ENCODE results near the gene SPINT3. TPM values are rescaled to one million over a fixed set of nuclear protein-coding genes. Genes with fewer than 3 reads are reported as not detected.

SPINT3 gene
- total RNA-seq, 4 donors from 2014 or later, result not detected

- 40 to 57% methylated on average over 7 of the region's 7 CpGs for WGBS, 2 donors
- no peak for DNase-seq
- peaks cover 0 to 17% (median 0%) of the 10 kb centered on the region in 3 donors for H3K4me1 ChIP-seq
- no peaks in the 10 kb centered on the region for H3K36me3 ChIP-seq
- no peaks in the 10 kb centered on the region for H3K9me3 ChIP-seq
- TF ChIP-seq POLR2A (IDR thresholded peaks at IDR 0.05) (no peak), CTCF (IDR thresholded peaks at IDR 0.05) (peak in 1 of 6 experiments; percentile 21)
- intact Hi-C loops (cut with DNase I), result no loop called here
- peaks cover 0 to 99% (median 1%) of the 10 kb centered on the region in 4 donors for H3K27me3 ChIP-seq
- no peak overlapping the region for H3K4me3 ChIP-seq
- H3K27ac ChIP-seq, result no peak overlapping the region
Observed at GRCh38 chr20:45538209-45538799, 22.9 kb upstream of the SPINT3 start.

GRCh38 chr20:45527294-45527693 lies 11.9 kb upstream of the SPINT3 start:
- DNase-seq, result no peak
- intact Hi-C loops (cut with DNase I), result no loop called here
- 69 to 75% methylated on average over 4 of the region's 4 CpGs for WGBS, 2 donors
- TF ChIP-seq CTCF (IDR thresholded peaks at IDR 0.05) (no peak), POLR2A (IDR thresholded peaks at IDR 0.05) (no peak)
- Histone ChIP-seq H3K27ac (no peak overlapping the region), H3K4me3 (no peak overlapping the region), H3K9me3 (no peaks in the 10 kb centered on the region), H3K27me3 (peaks cover 0 to 96% (median 0%) of the 10 kb centered on the region in 4 donors), H3K4me1 (no peaks in the 10 kb centered on the region), H3K36me3 (no peaks in the 10 kb centered on the region)

- no peaks in the 10 kb centered on the region for H3K9me3 ChIP-seq
- H3K4me3 ChIP-seq, result no peak overlapping the region
- no peak overlapping the region for H3K27ac ChIP-seq
- peaks cover 0 to 77% (median 0%) of the 10 kb centered on the region in 4 donors for H3K27me3 ChIP-seq
- 53 to 75% methylated on average over 1 of the region's 1 CpG for WGBS, 2 donors
- TF ChIP-seq CTCF (IDR thresholded peaks at IDR 0.05) (no peak), POLR2A (IDR thresholded peaks at IDR 0.05) (no peak)
- DNase-seq, result no peak
- intact Hi-C loops (cut with DNase I), result no loop called here
- peaks cover 0 to 6% (median 0%) of the 10 kb centered on the region in 3 donors for H3K4me1 ChIP-seq
- H3K36me3 ChIP-seq, result no peaks in the 10 kb centered on the region
Observed at GRCh38 chr20:45523821-45524220, 8.4 kb upstream of the SPINT3 start.

- intact Hi-C loops (cut with DNase I), result no loop called here
- DNase-seq, result no peak
- Histone ChIP-seq H3K27me3 (peaks cover 0 to 52% (median 0%) of the 10 kb centered on the region in 4 donors), H3K4me1 (peaks cover 0 to 19% (median 0%) of the 10 kb centered on the region in 3 donors), H3K9me3 (no peaks in the 10 kb centered on the region), H3K4me3 (no peak overlapping the region), H3K27ac (peak overlapping the region in 2 of 4 donors; percentile 16 to 50), H3K36me3 (no peaks in the 10 kb centered on the region)
- WGBS, 2 donors, result 15 to 40% methylated on average over 2 of the region's 2 CpGs
- TF ChIP-seq CTCF (IDR thresholded peaks at IDR 0.05), result no peak
- no peak for TF ChIP-seq POLR2A (IDR thresholded peaks at IDR 0.05)
Observed at GRCh38 chr20:45518282-45518681, 2.9 kb upstream of the SPINT3 start.

- H3K27me3 ChIP-seq, result peaks cover 0 to 73% (median 0%) of the 10 kb centered on the region in 4 donors
- H3K4me3 ChIP-seq, result no peak overlapping the region
- 69 to 71% methylated on average over 5 of the region's 5 CpGs for WGBS, 2 donors
- no peak for DNase-seq
- TF ChIP-seq POLR2A (IDR thresholded peaks at IDR 0.05) (no peak), CTCF (IDR thresholded peaks at IDR 0.05) (no peak)
- intact Hi-C loops (cut with DNase I), result no loop called here
- H3K27ac ChIP-seq, result no peak overlapping the region
- no peaks in the 10 kb centered on the region for H3K4me1 ChIP-seq
- H3K36me3 ChIP-seq, result no peaks in the 10 kb centered on the region
- no peaks in the 10 kb centered on the region for H3K9me3 ChIP-seq
Observed at GRCh38 chr20:45510242-45510862, 5.1 kb downstream of the SPINT3 start.
